ENCODE data around the gene TEKT5.
"Not testable (repeated sequence)": the region's sequence is repeated elsewhere in the genome, so short reads cannot be mapped to it uniquely, and the experiment has no call there.

Gene TEKT5

DNA sequence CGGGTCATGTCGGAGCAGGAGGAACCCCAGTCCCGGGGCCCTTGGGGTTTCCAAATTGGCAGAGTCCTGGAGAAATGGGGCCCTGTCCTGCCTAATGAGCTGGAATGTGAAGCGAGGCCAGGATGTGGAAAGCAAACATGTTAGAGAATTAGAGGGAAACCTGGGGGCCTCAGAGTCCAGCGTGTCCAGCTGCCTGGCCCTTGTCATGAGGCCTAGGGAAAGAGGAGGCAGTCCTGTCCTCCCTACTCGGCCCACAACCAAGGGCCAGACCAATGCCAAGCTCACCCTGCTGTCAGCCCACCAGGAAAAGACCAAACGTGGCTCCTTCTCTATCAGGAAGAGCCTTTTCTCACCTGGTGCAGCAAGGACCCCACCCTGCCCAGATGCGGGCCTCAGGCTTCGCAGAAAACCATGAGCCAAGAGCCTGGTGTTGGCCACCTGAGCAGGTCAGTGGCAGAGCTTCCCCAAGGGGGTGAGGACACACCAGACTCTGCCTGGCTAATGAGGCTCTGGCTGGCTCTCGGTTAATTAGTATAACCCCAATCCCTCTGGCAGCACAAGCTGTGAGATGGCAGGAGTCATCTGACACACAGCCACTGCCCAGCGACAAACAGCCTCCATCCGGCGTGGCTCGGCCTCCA is 10.1 kb downstream of the TEKT5 start:
- no peak for DNase-seq (ENCODE audit: low read depth)

GRCh38 chr16:10683170-10683569 is 11.6 kb downstream of the TEKT5 start:
- DNase-seq (ENCODE audit: low read depth) = no peak

DNA sequence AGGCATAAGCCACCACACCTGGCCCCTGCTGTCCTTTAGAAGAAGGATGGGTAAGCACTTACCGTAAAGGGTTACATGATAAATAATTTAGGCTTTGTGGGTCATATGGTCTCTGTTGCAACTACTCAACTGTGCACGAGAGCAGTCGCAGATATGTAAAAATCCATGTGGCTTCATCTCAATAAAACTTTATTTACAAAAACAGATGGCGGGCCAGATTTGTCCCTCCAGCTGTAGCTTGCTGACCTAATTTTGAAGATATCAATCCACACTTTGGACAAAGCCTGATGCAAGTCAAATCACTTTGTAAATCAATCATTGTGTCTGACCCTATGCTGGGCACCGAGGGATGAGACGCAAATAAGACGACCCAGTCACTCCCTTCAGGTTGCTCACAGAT is 12.1 kb downstream of the TEKT5 start:
- DNase-seq (ENCODE audit: low read depth) = no peak

DNA sequence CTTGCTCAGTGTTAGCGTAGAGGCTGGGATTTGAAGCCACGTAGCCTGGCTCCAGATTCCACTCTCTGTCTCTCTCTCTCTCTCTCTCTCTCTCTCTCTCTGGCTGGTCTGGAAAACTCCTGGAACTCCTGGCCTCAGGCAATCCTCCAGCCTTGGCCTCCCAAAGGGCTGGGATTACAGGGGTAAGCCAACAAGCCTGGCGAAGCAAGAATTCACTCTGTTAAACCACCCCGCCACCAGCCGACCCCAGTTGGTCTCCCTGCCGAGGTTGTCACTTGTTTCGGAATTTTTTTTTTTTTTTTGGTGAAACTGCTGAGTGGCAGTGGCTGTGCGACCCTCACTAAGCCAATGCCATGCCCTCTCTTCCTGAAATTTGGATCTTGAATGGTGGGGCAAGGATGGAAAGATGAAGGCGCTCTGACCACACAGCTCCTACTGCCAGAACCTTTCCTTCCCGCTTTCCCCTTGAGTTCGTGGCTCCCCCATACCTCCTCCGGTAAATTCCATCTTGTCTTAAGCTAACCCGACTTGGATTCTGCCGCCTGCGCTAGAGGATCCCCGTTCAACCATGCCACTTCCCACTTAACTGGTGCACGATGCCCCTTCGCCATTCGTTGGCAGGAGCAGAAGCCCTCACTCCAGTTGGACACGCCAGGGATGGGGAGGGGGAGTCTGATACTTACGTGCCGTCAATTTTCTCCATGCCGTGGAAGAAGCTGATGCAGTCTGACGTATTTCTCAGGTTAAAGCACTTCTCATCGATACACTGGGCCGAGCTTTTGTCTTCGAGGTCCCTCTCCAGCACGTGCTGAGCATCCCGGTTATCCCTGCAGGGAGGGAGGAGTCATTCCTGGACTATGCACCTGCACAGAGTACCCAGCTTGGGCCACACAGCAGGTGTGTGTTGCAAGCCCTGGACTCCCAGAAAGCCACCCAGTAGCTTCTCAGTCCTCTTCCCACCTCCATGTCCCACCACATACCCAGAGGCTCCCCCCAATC is 13.1 kb downstream of the TEKT5 start:
- no peak for DNase-seq (ENCODE audit: low read depth)

- no peak for DNase-seq (ENCODE audit: low read depth)
These were observed 14.8 kb downstream of the TEKT5 start for GRCh38 chr16:10679921-10680320.

DNA sequence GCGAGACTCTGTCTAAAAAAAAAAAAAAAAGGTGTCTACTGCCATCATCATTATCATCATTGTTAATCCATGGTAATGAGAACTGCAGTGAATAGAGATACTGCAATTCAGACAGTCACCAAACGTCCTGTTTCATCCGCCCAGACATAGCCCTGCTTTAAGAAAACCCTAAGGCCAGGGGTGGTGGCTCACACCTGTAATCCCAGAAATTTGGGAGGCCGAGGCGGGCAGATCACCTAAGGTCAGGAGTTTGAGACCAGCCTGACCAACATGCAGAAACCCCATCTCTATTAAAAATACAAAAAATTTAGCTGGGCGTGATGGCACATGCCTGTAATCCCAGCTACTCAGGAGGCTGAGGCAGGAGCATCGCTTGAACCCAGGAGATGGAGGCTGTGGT is 15.3 kb downstream of the TEKT5 start:
- not testable (repeated sequence) for DNase-seq (ENCODE audit: low read depth)

GRCh38 chr16:10678655-10679054 is 16.1 kb downstream of the TEKT5 start:
- no peak for DNase-seq (ENCODE audit: low read depth)

GRCh38 chr16:10676284-10676683 is 18.4 kb downstream of the TEKT5 start:
- DNase-seq (ENCODE audit: low read depth) = no peak

DNA sequence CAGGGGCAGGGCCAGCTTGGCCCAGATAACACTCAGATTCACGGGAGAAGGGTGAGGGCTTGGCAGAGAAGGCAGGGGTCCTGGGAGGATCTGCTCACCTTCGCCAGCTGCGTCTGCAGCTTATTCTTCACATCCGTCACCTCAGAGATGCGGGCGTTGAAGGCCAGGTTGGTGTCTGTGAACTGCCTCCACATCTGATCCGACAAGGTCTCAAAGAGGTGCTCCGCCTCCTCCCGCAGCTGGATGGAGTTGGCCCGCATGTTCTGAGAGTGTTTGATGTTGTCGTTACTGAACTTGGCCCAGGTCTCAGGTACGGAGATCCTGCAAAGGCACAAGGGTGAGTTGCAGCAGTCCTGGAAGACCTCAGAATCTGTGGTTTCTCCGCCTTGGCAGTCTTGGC is 18.9 kb downstream of the TEKT5 start:
- no peak for DNase-seq (ENCODE audit: low read depth)

GRCh38 chr16:10675216-10675615 is 19.5 kb downstream of the TEKT5 start:
- no peak for DNase-seq (ENCODE audit: low read depth)

DNA sequence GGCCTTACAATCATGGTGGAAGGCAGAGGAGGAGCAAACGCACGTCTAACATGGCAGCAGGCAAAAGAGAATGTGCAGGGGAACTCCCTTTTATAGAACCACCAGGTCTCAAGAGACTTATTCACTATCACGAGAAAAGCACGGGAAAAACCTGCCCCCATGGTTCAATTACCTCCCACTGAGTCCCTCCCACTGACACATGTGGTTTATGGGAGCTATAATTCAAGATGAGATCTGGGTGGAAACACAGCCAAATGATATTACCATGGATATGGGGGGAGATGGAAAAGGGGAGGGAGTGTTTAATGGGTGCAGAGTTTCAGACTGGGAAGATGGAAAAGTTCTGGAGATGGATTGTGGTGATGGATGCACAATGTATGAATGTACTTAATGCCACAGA is 23.0 kb downstream of the TEKT5 start:
- DNase-seq (ENCODE audit: low read depth) = no peak

GRCh38 chr16:10669791-10670190 is 24.9 kb downstream of the TEKT5 start:
- no peak for DNase-seq (ENCODE audit: low read depth)

DNA sequence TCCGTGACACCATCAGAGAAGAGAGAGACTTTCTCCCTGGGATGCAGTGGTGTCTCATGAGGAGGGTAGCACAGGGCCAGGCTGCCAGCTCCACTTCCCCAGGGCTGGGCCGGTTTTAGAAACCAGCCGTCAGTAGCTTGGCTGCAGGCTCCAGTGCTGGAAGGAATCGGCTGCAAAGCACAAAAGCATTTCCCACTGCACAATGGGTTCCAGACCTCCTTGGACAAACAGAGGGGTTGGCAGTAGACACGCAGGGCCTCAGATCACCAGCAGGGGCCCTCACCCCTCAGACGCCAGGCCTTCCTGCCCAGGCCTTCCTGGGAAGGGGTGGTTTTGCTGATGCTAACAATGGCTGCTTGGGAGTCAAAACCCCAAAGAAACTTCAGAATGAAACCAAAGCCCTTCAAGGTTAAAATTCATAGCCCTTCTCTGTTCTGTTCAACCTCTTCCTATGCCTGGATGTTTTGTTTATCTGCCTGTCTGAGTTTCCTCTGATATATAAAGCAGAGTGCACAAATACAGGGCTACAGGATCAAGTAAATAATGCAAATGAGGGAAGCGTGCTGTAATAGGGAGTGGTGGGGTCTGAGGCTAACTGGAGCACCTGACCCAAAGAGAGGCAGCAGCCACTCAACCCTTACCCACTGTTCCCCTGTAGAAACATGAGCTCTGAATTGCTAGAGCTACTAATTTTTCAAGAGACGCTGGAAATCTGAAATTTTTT is 26.2 kb downstream of the TEKT5 start:
- no peak for DNase-seq (ENCODE audit: low read depth)

- DNase-seq (ENCODE audit: low read depth) = no peak
These were observed 27.5 kb downstream of the TEKT5 start for GRCh38 chr16:10667239-10667638.

DNA sequence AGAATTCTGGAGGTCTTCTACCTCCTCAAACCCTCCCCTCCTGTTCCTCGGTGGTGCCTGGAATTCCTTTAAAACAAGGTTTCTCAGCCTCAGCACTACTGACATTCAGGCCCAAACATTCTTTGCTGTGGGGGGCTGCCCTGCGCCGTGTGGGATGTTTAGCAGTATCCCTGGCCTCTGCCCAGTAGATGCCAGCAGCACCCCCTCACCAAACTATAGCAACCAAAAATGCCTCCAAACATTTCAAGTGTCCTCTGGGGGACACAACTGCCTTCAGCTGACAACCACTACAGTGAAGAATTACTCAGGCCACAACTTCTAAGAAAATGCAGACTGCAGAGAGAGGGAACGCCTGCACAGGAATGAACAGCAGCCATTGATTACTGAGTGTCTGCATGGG is 28.4 kb downstream of the TEKT5 start:
- DNase-seq (ENCODE audit: low read depth) = no peak

- DNase-seq (ENCODE audit: low read depth) = no peak
These were observed 29.6 kb downstream of the TEKT5 start for GRCh38 chr16:10665166-10665565.

DNA sequence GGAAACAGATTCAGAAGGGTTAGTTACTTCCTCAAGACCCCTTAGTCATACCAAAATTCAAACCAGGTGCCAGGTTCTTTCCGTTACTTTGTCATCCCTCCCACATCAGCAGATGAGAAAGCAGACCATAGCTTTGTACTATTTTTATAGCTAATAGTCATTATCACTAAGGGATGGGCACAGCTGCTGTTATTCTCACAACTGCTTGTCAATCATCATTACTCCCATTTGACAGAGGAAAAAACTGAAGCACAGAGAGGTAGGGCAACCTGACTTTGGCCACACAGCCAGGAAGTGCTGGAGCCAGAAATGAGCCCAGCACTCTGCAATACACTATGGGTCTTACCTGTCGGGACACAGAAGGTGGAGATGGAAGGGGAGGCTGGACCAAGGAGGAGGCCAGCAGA is 30.0 kb downstream of the TEKT5 start:
- no peak for DNase-seq (ENCODE audit: low read depth)

GRCh38 chr16:10663744-10664143 is 31.0 kb downstream of the TEKT5 start:
- no peak for DNase-seq (ENCODE audit: low read depth)

DNA sequence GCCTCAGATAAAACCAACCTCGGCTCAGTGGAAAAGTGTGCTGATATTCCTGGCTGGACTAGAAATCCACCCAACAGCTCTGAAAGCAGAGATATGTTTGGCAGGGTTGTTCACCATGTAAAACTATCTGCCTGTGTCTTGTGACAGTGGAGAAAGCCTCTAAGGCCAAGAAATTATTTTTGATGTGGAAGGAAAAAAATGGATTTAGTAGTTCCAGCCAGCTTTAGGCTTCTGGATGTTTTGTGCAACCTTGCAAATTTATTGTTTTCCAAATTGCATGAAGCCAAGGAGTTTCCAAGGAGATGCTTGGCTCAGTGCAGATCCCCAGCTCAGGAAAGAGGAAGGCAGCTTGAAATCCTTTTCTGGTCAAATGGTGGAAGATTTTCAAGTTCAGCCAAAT is 31.6 kb downstream of the TEKT5 start:
- DNase-seq (ENCODE audit: low read depth) = no peak

- DNase-seq (ENCODE audit: low read depth) = no peak
These were observed 32.5 kb downstream of the TEKT5 start for GRCh38 chr16:10662212-10662611.

DNA sequence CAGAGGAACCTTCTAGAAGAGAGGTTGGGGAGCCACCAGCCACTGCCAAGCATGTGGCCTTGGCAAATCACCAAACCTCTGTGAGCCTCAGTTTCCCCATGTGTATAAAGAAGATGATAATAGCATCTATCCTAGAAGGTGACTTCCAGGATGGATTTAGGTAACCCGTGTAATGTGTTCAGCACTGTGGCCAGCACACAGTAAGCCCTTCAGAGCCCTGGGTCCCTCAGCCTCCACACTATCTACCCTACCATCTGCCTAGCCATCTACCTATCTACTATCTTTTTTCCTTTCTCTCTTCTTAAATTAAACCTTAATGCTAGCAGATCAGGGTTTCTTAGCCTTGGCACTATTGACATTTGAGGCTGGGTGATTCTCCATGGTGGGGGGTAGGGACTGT is 33.0 kb downstream of the TEKT5 start:
- DNase-seq (ENCODE audit: low read depth) = no peak

GRCh38 chr16:10660950-10661635 is 33.6 kb downstream of the TEKT5 start:
- no peak for DNase-seq (ENCODE audit: low read depth)
